MG63 (cell line): ENCODE data around the gene RGL1. TPM values are rescaled to one million over a fixed set of nuclear protein-coding genes. Genes with fewer than 3 reads are reported as not detected.

ENCODE experiments used
- DNase-seq: peaks from one replicate; pipeline ENCODE4 v3.0.0-alpha.2; 2020
- H3K27me3 ChIP-seq: fragments of 250-450 bp; sonication (Bioruptor Pico); 2 replicates; pipeline ENCODE4 v1.5.1; 2020; ENCODE audit warnings: mild to moderate bottlenecking, moderate library complexity
- H3K36me3 ChIP-seq: fragments of 250-450 bp; sonication (Bioruptor Pico); 2 replicates; pipeline ENCODE4 v1.5.1; 2020; ENCODE audit warnings: mild to moderate bottlenecking, moderate library complexity
- H3K4me3 ChIP-seq: fragments of 250-450 bp; sonication (Bioruptor Pico); 2 replicates; pipeline ENCODE4 v1.5.1; 2020; ENCODE audit warnings: mild to moderate bottlenecking, moderate library complexity
- H3K9me3 ChIP-seq: fragments of 250-450 bp; sonication (Bioruptor Pico); 2 replicates; pipeline ENCODE4 v1.5.1; 2020; ENCODE audit warnings: mild to moderate bottlenecking, moderate library complexity
- total RNA-seq: library from RNA; depleted of rRNA; stranded (reverse); fragments of >200 nt; shearing (Covaris generic); gene quantifications from 2 replicates; pipeline ENCODE4 v1.2.3, GENCODE V29; 2014; ENCODE audit warnings: low replicate concordance

RGL1 gene
- total RNA-seq, 1 experiment from 2014 or later, result 4.1 TPM

- DNase-seq, result no peak
- no peaks in the 10 kb centered on the region for H3K27me3 ChIP-seq
- H3K9me3 ChIP-seq, result no peaks in the 10 kb centered on the region
- H3K4me3 ChIP-seq, result no peak overlapping the region
- H3K36me3 ChIP-seq, result no peaks in the 10 kb centered on the region
Measured at GRCh38 chr1:183936009-183936408, 131.1 kb downstream of the RGL1 start.

- H3K9me3 ChIP-seq, result no peaks in the 10 kb centered on the region
- no peaks in the 10 kb centered on the region for H3K36me3 ChIP-seq
- no peak overlapping the region for H3K4me3 ChIP-seq
- no peak for DNase-seq
- H3K27me3 ChIP-seq, result no peaks in the 10 kb centered on the region
Measured at GRCh38 chr1:183936791-183937190, 131.9 kb downstream of the RGL1 start.

- no peaks in the 10 kb centered on the region for H3K27me3 ChIP-seq
- DNase-seq, result no peak
- H3K9me3 ChIP-seq, result no peaks in the 10 kb centered on the region
Measured at GRCh38 chr1:183937611-183938010, 132.7 kb downstream of the RGL1 start.

DNA sequence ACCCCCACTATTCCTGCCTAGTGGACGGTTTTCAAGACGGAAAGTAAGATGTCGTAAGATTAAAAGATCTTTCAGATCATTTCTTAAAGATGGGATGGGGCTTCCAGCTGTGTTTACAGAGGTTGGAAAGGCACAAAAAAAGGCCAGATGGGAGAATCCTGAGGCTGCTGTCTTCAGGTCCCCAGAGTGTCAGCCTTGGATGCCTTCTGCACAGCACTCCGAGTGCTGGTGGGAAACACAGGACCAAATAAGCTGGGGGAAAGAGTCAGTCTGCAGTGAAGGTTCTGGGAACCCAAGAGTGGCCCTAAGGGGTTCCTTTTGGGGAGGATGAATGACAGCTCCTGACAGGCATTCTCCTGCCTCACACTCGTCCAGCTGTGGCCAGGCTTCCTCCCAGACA, 136.1 kb downstream of the RGL1 start:
- H3K4me3 ChIP-seq, result no peak overlapping the region
- DNase-seq, result no peak
- no peaks in the 10 kb centered on the region for H3K36me3 ChIP-seq
- no peaks in the 10 kb centered on the region for H3K9me3 ChIP-seq
- H3K27me3 ChIP-seq, result no peaks in the 10 kb centered on the region

More at GRCh38 chr1:183937611-183938010, 132.7 kb downstream of the RGL1 start:
- Histone ChIP-seq H3K4me3 (no peak overlapping the region), H3K36me3 (no peaks in the 10 kb centered on the region)

GRCh38 chr1:183942933-183943693, 138.2 kb downstream of the RGL1 start:
- Histone ChIP-seq H3K27me3 (no peaks in the 10 kb centered on the region), H3K9me3 (no peaks in the 10 kb centered on the region)

GRCh38 chr1:183945428-183946319, 140.8 kb downstream of the RGL1 start:
- DNase-seq, result no peak
- H3K4me3 ChIP-seq, result no peak overlapping the region
- no peaks in the 10 kb centered on the region for H3K9me3 ChIP-seq

More at GRCh38 chr1:183942933-183943693, 138.2 kb downstream of the RGL1 start:
- H3K36me3 ChIP-seq, result no peaks in the 10 kb centered on the region
- peak; percentile 92 for DNase-seq
- no peak overlapping the region for H3K4me3 ChIP-seq

DNA sequence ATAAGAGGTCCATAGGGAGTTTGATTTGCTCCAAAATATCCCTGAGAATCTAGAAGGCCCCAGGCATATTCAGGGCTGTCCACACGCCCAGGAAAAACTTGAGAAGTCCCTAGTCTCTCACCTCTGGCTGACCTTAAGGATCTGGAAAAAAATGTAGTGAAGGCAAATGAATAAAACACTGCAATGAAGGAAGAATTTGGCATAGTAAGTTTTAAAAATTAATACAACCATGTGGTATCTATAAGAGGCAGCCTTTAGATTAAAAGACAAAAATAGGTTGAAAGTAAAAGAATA, 141.3 kb downstream of the RGL1 start:
- DNase-seq, result no peak
- Histone ChIP-seq H3K9me3 (no peaks in the 10 kb centered on the region), H3K36me3 (no peaks in the 10 kb centered on the region), H3K27me3 (no peaks in the 10 kb centered on the region), H3K4me3 (no peak overlapping the region)

More at GRCh38 chr1:183945428-183946319, 140.8 kb downstream of the RGL1 start:
- Histone ChIP-seq H3K36me3 (no peaks in the 10 kb centered on the region), H3K27me3 (no peaks in the 10 kb centered on the region)

- H3K9me3 ChIP-seq, result no peaks in the 10 kb centered on the region
- DNase-seq, result no peak
Measured at GRCh38 chr1:183947988-183948387, 143.1 kb downstream of the RGL1 start.

DNA sequence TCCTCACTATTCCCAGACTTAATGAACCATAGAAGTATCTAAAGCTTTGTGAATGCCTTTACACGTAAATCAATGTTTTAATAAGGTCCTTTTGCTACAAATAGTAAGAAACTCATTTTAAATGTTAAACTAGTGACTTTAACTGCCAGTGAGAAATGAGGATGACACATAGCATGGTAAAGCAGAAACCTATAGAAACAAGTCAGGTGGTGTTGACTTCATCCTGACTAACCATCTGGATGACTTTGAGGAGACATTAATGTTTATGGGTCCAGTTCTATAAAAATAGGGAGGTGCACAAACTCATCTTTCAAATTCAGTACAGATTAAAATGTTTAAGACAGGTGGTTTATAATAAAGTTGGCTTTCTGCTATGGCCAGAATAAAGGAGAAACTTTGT, 147.2 kb downstream of the RGL1 start:
- Histone ChIP-seq H3K4me3 (no peak overlapping the region), H3K27me3 (no peaks in the 10 kb centered on the region), H3K36me3 (no peaks in the 10 kb centered on the region), H3K9me3 (no peaks in the 10 kb centered on the region)
- DNase-seq, result no peak

More at GRCh38 chr1:183947988-183948387, 143.1 kb downstream of the RGL1 start:
- Histone ChIP-seq H3K4me3 (no peak overlapping the region), H3K27me3 (no peaks in the 10 kb centered on the region), H3K36me3 (no peaks in the 10 kb centered on the region)

DNA sequence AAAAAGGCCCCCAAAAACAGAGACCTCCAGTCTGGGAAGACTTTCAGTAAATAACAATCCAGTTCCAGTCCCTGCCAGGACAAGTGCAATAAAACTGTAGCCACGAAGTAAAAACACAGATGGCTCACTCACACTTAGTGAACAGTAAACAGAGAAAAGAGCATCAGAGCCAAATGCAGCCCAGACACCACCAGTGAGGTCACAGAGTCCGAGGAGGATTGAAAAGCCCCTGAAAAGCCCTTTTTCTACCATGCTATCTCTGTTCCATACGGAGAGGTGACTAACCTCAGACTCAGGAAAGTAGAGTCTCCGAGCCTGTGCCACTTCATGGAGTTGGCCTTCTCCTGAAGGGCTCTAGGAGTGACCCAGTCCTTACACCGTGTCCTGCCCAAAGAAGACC, 148.1 kb downstream of the RGL1 start:
- Histone ChIP-seq H3K36me3 (no peaks in the 10 kb centered on the region), H3K9me3 (no peaks in the 10 kb centered on the region), H3K4me3 (no peak overlapping the region), H3K27me3 (no peaks in the 10 kb centered on the region)
- no peak for DNase-seq

- no peak for DNase-seq
- Histone ChIP-seq H3K36me3 (no peaks in the 10 kb centered on the region), H3K27me3 (no peaks in the 10 kb centered on the region), H3K4me3 (no peak overlapping the region), H3K9me3 (no peaks in the 10 kb centered on the region)
Measured at GRCh38 chr1:183954496-183954895, 149.6 kb downstream of the RGL1 start.

DNA sequence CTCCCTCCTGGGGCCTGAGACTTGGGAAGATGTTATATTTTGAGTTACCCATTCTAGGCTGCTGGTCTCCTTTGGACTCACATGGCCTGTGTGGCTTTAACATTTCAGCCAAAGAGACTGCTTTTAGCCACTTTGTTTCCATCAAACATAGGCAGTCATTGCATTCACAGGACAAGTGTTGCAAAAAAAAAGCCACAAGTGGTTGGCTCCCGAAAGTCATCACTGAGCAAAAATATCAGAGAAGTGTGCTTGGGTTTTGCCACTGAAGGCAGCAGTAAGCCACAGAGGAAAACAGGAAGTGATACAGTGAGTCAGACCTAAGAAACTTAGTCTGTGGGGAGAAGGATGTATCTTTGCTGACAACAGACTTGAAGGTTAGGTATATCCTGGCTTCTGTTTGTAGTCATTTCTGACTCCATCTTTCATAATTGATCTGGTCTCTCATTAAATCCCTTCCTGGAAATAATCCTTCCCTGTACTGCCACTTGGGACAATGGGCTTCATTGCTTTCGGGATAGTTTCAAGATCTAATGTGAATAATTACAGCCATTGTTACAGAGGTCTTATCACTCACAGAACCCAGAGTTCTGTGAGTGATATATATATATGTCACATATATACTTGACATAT, 151.8 kb downstream of the RGL1 start:
- H3K4me3 ChIP-seq, result no peak overlapping the region
- peak; percentile 15 for DNase-seq
- H3K27me3 ChIP-seq, result no peaks in the 10 kb centered on the region
- no peaks in the 10 kb centered on the region for H3K9me3 ChIP-seq
- H3K36me3 ChIP-seq, result no peaks in the 10 kb centered on the region

- no peak for DNase-seq
- no peaks in the 10 kb centered on the region for H3K9me3 ChIP-seq
Measured at GRCh38 chr1:183957216-183957830, 152.4 kb downstream of the RGL1 start.

GRCh38 chr1:183958958-183959357, 154.0 kb downstream of the RGL1 start:
- H3K4me3 ChIP-seq, result no peak overlapping the region
- no peaks in the 10 kb centered on the region for H3K27me3 ChIP-seq
- DNase-seq, result no peak
- H3K9me3 ChIP-seq, result no peaks in the 10 kb centered on the region
- H3K36me3 ChIP-seq, result no peaks in the 10 kb centered on the region

More at GRCh38 chr1:183957216-183957830, 152.4 kb downstream of the RGL1 start:
- no peaks in the 10 kb centered on the region for H3K36me3 ChIP-seq
- no peaks in the 10 kb centered on the region for H3K27me3 ChIP-seq
- no peak overlapping the region for H3K4me3 ChIP-seq

DNA sequence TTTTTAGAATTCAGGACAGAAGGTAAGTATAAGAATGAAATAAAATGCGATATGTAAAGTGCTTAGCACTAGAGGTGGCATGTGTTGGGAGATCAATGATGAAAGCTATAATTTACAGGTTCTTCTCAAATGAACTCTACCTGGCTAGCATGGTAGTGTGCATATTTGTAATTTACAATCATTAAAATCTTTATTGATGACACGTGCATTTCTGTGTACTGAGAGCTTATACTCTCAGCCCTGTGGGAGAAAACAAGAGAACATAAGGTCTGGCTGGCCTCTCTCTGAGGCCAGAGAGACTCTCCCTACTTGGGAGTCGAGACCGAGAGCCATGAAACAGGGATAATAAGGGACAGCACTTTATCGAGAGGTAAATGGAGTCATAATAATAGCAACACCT, 156.2 kb downstream of the RGL1 start:
- H3K4me3 ChIP-seq, result no peak overlapping the region
- H3K9me3 ChIP-seq, result no peaks in the 10 kb centered on the region
- no peaks in the 10 kb centered on the region for H3K36me3 ChIP-seq
- no peak for DNase-seq
- peaks cover 10% of the 10 kb centered on the region; the same call in 1 of the 2 replicates for H3K27me3 ChIP-seq

GRCh38 chr1:183962903-183963302, 158.0 kb downstream of the RGL1 start:
- no peak for DNase-seq
- H3K4me3 ChIP-seq, result no peak overlapping the region
- H3K36me3 ChIP-seq, result no peaks in the 10 kb centered on the region
- no peaks in the 10 kb centered on the region for H3K9me3 ChIP-seq
- peaks cover 10% of the 10 kb centered on the region; the same call in 1 of the 2 replicates for H3K27me3 ChIP-seq

DNA sequence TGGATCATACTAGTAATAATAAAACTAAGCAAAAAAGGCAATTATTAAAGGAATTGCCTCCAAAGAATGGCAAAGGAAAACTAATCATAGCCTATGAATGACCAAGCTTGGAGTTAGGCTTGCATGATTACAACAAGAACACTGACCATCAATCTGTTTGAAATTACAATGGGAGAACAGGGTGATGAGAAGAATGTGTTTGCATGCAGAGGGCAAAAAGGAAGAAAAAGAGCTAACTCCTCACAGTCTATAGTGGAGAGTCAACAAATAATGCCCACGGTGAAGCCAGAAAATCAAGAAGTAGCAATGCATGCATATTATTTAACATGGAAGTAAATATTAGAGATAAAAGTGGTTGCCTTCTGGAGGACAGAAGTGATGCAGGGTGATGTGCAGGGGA, 160.8 kb downstream of the RGL1 start:
- Histone ChIP-seq H3K9me3 (no peaks in the 10 kb centered on the region), H3K36me3 (no peaks in the 10 kb centered on the region), H3K4me3 (no peak overlapping the region), H3K27me3 (peaks cover 10% of the 10 kb centered on the region; the same call in 1 of the 2 replicates)
- no peak for DNase-seq
